Stimulated activated CD8-positive, alpha-beta memory T cell treated with anti-CD3 and anti-CD28 coated beads, Interleukin-15, amount 100 ng/mL, for 1 hour (primary cell): Measurements from ENCODE around the gene ASB9.
"Not testable (repeated sequence)": the region's sequence is repeated elsewhere in the genome, so short reads cannot be mapped to it uniquely, and the experiment has no call there.

ENCODE experiments used
- DNase-seq: peaks from one replicate; pipeline ENCODE4 v3.0.0-alpha.2; 2020; ENCODE audit warnings: low read depth

ASB9 gene, protein sequence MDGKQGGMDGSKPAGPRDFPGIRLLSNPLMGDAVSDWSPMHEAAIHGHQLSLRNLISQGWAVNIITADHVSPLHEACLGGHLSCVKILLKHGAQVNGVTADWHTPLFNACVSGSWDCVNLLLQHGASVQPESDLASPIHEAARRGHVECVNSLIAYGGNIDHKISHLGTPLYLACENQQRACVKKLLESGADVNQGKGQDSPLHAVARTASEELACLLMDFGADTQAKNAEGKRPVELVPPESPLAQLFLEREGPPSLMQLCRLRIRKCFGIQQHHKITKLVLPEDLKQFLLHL

DNA sequence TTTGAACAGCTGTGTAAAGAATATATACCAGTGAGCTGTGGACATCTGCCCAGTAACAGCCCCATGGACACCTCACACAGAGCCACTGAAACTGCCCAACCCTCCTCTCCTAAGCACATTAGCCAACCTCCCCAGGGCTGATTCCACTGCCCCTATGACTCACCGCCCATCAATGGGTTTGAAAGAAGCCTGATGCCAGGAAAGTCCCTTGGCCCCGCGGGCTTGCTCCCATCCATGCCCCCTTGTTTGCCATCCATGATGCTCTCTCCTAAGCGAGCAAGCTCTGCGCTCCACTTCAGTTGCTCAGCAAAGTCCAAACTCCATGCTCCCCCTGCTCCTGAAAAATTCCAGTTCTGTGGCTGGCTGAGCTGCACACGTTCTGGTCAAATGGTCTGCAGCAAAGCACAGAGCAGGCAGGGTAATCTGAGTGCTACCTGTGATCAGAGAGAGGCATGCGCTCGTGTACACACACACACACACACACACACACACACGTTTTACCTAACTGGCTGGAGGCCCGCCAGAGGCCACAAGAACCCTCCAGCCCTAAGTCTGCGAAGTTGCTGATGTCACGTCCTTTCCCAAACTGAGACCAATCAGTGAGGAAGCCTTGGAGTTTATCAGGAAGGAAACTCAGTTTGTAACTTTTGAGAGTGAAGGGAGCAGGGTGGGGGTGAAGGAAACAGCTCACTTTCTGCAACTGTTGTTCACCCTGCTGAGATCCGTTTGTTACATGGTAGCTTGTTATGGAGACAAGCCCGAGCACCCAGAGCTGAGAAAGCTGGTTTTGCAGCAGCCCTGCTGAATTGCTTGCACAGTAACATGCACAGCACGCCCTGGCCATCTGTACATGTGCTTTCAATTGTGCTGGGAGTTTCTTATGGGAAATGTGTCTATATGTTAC lies at the start of gene ASB9:
Gene ASB9, minus strand, starts transcription at position 466 of the 904 bp plus-strand sequence. Its CDS starts 209 bp downstream, at position 257.
- DNase-seq: no peak

DNA sequence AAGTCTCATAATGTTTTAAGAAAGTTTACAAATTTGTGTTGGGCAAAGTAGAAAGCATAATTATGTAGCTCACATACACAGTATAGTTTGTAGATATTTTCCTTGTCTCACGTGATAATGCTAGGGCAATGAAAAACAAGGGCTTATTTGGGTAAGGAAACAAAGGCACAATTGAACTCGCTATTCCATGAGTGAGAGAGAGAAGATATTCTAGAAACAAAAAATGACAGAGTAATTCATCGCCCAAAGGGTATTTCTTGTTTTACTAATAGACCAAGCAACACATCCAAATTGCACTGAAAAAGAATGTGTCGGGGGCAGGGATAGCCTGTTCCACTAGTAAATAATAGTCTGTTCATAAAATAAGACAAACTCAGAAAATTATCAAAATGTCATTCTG lies 49.2 kb upstream of the ASB9 start:
- no peak for DNase-seq

DNA sequence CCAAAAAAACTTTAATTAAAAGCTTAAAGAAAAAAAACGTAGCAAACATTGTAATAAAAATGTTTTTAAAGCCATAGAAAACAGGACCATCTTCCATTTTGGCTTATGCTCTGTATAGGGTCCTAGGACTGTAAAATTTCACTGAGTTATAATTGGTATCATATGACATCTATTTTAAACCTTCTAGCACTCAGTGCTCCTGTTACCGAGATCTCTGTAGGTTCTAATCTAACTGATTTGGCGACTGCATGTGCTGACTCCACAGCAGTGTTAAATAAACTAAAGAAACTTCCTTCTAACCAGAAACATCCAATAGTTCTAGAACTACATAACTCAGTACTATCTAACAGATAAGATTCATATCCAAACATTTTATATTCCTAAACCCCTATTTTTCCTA lies 45.6 kb upstream of the ASB9 start, which contains the start of gene ASB11:
Gene ASB11, minus strand, starts transcription at position 132 of the 400 bp plus-strand sequence. Its CDS starts 35 bp downstream, at position 97.
- no peak for DNase-seq

DNA sequence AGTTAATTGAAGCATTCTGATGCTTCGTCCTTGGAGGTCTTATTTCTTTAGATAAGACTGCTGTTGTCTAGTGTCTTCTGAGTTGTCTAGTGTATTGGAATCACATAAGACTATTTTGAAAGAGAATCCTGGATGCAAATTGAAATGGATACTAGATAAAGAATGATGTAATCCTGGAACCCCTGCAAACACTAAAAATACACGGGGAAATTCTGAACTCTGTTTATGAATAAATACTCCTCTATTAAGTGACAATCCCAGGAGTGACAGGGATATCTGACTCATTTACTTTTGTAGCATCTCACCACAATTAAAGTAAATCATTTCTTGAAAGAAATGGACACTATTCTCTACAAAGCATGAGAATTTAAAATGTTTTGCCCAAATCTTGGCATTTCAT lies 44.6 kb upstream of the ASB9 start:
- no peak for DNase-seq

DNA sequence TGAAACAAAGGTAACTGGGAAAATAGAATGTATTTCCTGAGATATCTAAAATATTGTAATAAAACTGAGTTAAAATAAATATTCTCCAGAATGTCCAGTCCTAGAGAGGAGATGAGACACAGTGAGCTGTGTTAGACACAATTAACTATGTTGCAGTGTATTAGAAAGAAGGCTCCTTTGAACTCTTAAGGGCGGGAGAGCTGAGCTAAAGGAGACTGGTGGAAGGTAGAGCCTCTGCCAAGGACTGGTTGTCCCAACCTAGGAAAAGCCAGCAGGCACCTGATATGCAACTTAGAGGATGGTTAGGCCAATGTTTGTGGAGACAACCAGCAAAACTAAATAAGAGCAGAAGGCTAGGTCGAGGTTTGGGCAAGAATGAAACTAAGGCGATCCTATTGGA lies 41.2 kb upstream of the ASB9 start:
- DNase-seq: no peak

DNA sequence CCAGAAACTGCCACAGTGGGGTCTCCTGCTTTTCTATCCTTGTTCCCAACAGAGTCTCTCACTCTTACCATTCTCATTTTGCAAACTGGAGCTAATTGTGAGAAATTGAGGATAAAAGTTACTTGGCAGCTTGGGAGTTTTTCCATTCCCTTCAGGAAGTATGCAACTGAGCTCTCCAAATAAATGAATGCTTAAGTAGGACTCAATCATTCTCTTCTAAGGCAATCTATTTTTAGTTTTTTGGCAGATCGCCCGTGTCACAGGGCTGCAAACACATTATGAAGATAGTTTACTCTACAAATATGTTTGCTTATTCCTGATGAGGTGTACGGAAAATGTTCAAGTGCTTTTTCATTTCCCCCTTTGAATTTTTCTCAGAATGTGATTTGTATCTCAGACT lies 40.2 kb upstream of the ASB9 start:
- no peak for DNase-seq

DNA sequence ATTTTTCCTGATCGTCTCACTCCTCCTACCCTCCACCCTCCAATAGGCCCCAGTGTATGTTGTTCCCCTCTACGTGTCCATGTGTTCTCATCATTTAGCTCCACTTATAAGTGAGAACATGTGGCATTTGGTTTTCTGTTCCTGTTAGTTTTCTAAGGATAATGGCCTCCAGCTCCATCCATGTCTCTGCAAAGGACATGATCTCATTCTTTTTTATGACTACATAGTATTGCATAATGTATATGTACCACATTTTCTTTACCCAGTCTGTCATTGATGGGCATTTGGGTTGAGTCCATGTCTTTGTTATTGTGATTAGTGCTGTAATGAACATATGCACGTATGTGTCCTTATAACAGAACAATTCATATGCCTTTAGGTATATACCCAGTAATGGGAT lies 36.0 kb upstream of the ASB9 start:
- DNase-seq: not testable (repeated sequence)

DNA sequence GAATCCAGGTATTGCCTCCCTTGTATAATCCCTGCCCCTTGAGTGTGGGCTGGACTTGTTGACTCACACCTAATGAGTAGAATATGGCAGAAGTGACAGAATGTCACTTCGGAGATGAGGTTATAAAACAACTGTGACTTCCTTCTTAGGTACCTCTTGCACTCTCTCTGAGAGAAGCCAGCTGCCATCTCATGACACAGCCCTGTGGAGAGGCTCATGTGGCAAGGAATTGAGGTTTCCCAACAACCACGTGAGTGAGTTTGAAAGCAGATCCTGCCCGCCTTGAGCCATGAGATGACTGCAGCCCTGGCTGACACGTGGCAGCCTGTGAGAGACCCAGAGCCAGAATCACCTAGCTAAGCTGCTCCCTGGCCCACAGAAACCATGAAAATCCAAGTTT lies 32.0 kb upstream of the ASB9 start:
- DNase-seq: no peak

DNA sequence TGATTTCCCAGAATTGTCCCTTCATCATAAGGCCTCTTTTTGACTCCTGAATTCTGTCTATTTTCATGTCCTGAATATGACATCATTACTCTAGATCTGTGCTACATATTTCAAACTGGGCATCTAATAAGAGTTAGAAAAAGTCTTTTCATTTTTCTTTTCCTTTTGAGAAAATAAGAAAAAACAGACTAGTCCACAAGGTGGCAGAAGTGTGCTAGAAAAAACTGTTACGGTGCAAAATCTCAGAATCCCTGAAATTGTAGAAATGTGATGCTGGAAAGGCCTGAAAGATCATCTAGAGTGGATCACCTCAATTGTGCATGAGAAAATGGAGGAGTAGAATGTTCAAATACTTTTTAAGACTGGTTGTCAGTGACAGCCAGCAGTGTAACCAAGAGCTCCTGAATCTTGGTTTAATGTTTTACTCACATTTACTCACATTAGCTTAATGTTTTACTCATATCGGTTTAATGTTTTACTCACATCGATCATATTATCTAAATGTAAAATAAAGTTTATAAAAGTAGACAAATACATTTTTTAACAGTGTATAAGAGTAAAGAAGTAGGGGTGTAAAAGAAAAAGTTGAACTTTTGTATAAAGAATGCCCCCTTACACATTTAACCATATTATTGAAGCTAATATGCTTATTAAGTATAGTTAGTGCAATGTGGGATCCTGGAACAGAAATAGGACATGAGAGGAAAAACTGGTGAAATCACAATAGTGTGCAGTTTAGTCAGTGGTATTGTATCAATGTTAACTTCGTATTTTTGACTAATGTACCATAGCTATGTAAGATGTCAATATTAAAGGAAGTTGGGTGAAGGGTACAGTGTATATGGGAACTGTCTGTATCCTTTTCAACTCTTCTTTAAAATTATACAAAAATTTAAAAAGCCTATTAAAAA lies 30.3 kb upstream of the ASB9 start:
- no peak for DNase-seq

DNA sequence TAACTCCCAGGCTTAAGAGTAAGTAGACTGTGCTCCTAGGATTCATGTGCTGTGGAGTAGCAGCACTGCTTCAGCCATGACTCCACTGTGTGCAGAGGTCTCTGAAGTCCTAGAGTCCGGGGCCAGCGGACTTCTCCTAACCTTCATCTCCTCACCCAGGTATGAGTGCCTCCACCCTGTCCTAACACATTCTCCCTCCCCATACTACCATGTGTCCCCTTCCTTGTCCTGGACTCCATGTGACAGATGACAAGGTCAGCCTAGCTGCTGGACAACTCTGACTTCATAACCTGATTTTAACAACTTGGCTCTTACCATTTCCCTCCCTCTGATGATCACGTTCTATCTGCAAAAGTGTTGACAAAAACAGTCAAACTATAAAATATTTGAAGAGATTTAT lies 28.9 kb upstream of the ASB9 start:
- DNase-seq: no peak

DNA sequence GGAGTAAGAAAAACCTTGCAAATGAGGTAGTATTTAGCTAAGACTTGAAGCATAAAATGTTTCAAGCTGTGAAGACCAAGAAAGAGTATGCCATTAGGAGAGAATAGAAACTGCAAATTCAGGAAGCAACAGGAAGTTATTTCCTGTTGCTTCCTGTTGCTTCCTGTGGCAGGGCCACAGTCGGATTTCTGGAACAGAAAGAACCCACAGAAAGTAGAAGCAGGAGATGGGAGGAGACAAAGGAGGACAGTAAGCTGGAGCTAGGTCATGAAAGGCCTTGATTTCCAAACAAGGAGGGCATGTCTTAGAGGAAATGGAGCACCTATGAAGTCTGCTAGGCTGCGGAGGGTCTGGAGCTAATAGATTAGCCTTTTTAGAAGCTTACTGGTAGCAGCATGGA lies 28.3 kb upstream of the ASB9 start:
- no peak for DNase-seq

DNA sequence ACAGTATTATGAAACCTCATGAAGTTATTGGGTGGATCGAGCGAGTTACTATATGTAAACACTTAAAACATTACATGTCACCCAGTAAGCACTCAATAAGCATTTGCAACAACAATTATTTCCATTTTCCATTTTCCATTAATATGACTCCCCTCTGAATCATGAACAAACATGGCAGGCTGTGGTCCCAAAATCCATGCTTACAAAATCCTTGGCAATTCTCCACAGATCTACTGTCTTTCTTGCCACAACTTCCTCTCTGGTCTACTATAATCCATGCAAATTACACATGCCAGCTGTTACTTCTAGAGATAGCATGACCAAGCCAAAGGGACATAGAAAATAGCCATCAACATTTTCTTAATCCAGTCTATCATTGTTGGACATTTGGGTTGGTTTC lies 23.6 kb upstream of the ASB9 start:
- no peak for DNase-seq

DNA sequence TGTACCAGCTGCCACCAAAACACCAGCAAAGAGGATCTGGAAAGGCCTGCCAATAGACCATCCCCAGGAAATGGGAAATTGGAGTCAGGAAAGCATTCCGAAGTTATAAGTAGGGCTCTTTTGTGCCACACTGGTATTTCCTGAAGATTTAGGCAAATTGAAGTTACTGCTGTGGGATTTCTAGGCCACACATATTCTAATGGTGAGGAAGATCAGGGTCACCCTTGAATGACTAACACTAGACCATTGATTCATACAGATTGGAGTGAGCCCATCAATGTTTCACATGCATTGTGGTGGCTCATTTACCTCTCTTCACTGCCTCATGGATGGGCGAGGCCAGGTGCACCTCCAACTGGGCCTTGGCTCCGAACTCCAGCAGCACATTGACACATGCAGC lies 23.0 kb upstream of the ASB9 start:
- DNase-seq: no peak

DNA sequence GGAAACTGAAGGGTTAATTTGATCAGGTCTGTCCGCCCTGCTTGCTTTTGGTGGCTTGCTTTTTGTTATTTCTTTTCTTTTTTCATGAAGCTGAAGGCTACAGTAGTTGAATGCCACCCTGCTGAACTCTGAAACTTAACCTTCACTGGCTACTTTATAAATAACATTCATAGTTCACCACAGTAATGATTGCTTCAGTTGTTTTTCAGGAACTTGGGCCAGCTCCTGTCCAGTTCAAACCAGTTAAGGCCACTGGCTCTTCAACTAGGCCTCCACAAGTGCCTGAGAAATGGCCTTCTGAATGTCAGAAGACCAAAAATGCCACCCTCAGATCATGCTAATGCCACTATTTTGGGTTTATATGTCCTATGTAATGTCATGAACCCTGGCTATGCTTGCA lies 7.7 kb upstream of the ASB9 start:
- DNase-seq: no peak

DNA sequence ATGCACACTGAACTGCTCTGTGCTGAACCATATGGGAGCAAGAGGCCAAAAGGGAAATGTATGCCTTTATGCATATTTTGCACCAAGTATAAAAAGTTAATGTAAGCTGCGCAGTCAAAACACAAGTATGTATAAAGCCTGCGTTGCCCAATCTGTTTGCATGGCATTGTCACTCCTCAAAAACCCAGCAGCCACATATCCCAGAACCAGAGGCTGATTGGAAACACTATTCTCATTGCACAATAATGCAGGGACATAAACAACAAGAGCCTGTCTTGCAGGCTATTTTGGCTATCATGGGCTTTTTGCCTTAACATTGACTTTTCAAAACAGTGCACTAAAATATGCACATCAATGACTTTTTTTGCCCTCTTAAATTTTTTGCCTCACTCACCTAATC lies 5.1 kb upstream of the ASB9 start:
- DNase-seq: no peak

DNA sequence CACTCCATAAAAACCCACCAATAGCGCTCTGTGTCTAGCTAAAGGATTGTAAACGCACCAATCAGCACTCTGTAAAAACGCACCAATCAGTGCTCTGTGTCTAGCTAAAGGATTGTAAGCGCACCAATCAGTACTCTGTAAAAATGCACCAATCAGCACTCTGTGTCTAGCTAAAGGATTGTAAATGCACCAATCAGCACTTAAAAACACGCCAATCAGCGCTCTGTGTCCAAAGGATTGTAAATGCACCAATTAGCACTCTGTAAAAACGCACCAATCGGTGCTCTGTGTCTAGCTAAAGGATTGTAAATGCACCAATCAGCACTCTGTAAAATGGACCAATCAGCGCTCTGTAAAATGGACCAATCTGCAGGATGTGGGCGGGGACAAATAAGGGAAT lies 3.4 kb upstream of the ASB9 start:
- not testable (repeated sequence) for DNase-seq

DNA sequence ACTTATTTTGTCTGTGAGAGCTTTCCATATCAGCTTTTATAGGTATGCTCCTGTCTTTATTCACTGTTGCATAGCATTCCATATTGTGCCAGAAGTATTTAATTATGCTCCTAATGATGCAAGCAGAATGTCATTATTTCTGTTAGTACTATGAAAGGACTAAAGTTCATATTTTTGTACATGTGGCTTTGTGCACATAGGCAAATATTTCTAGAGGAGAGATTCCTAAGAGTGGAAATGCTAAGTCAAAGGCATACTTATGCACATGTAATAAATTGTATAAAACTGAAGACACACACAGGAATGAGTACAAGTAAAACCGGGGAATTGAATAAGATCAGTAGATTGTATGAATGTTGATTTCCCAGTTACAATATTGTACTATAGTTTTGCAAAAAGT lies 1.9 kb upstream of the ASB9 start:
- DNase-seq: no peak

DNA sequence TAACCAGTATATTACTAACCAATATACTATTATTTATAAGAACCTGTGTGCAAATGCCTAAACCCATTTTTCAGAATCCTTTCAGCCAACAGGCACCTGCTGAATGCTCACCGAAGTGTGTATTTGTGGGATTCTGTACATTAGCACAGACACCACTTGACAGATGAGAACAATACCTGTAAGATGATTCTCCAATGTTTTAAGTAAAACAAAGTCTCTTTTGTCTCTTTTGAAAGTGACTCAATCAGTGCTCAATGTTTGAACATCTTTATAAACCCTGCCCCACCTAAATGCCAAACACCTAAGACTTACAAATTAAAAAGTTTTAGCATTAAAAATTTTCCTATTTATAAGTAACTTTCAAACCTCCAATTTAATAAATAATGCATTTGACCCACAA lies 763 bp downstream of the ASB9 start:
- no peak for DNase-seq

DNA sequence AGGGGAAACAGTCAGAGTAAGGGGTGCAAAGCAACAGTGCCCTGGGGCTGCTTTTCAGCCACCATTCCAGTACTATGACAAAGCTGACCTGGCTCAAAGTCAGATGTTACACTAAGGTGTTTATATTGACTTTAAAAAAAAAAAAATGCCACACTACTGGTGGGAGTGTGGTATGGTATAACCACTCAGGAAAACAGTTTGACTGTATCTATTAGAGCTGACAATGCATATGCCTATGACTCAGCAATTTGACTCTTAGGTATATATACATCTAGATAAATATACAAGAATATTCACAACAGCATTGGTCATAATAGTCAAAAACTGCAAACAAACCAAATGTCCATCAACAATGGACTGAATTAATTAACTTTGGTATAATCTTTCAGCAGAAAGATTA lies 15.0 kb downstream of the ASB9 start:
- no peak for DNase-seq

DNA sequence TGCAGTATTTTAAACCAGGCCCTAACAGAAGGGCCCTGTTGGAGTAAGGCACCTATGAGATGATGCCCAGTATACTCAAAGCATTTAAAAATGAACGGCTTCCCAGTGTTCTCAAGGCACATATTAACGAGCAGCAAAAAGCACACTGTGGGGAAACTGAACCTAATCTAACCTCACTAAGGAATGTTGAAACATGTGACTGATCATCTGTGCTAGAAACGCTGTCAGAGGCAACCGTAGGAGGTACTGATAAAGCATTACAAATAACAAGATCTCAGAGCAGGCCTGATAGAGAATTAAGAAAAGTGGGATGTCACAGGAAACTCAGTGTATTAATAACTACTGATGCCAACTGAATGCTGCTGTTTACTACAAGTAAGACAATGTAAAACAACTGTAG lies 24.0 kb downstream of the ASB9 start:
- no peak for DNase-seq

DNA sequence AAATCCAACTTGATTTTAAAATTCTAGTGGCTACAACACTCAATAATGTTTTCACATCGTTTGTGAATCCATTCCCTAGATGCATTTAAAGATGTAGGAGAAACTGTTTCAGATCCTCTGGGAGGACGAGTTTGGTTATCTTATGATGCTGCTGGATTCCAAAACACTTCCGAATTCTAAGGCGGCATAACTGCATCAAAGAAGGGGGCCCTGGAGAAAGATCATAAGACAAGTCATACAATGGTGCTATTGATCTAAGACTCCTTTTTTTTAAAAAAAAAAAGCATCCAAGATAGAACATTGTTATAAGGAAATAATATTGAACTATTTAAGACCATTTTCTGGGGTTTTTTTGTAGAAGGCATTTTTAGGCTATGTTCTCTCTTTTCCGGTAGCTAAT lies 25.5 kb downstream of the ASB9 start:
- no peak for DNase-seq

DNA sequence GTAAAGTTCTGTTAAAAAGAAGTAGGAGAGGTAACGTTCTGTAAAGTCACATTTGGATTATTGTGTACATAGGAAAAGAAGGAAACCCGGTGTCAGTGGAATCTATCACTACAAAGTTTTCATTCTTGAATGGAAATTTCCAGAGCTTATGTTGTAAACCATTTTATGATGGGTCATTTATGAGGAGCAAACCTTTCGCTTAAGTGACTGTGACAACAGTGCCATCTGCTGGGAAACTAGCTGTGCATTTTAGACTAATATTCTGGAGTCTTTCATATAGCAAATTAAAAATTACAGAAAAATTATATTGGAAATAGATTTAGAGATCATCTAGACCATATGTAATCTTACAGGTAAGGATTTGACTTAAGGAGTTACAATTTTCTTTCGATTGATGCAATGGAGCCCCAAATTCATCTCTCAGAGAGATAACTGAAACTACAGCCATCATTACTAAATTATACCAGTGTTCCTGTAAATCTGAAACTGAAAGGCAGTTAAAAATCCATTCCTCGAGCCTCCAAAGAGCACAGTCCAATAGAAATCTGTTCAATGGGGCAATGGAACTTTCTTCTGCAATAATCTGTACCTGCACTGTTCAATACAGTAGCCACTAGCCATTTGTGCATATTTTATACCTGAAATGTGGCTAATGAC lies 26.9 kb downstream of the ASB9 start:
- peak; percentile 12 for DNase-seq
